Umbilical cord (tissue), 2 donors: ENCODE measurements around the gene KPRP. TPM values are rescaled to one million over a fixed set of nuclear protein-coding genes. Genes with fewer than 3 reads are reported as not detected.

Experiments
- DNase-seq: peaks from one replicate; pipeline ENCODE4 v3.0.0-alpha.2; 2015; ENCODE audit warnings: low spot score
- total RNA-seq: library from RNA; depleted of rRNA; stranded (reverse); fragments of >200 nt; gene quantifications from one replicate; pipeline ENCODE4 v1.2.3, GENCODE V29; 2014; ENCODE audit warnings: low replicate concordance; ENCODE audit not compliant: insufficient read depth

KPRP gene
- 1.7 TPM for total RNA-seq

- DNase-seq: no peak
Observed at GRCh38 chr1:152757747-152758146, at the start of gene KPRP. Gene KPRP, plus strand, starts transcription at chr1:152758025. Its CDS starts 1,564 bp downstream, at chr1:152759589.

- no peak for DNase-seq
Observed at GRCh38 chr1:152718238-152718637, 39.6 kb upstream of the KPRP start.

- no peak for DNase-seq
Observed at GRCh38 chr1:152725261-152725660, 32.6 kb upstream of the KPRP start.

- DNase-seq: no peak
Observed at GRCh38 chr1:152728986-152729385, 28.8 kb upstream of the KPRP start.

- DNase-seq: no peak
Observed at GRCh38 chr1:152735648-152736047, 22.2 kb upstream of the KPRP start.

- DNase-seq: no peak
Observed at GRCh38 chr1:152737997-152738396, 19.8 kb upstream of the KPRP start.

GRCh38 chr1:152739841-152740240 lies 18.0 kb upstream of the KPRP start:
- DNase-seq: no peak

- DNase-seq: no peak
Observed at GRCh38 chr1:152741656-152742055, 16.2 kb upstream of the KPRP start.

- no peak for DNase-seq
Observed at GRCh38 chr1:152743371-152744145, 14.3 kb upstream of the KPRP start.

- DNase-seq: no peak
Observed at GRCh38 chr1:152745289-152745704, 12.5 kb upstream of the KPRP start.

GRCh38 chr1:152745765-152746444 lies 11.9 kb upstream of the KPRP start:
- DNase-seq: no peak

- DNase-seq: no peak
Observed at GRCh38 chr1:152747831-152748230, 10.0 kb upstream of the KPRP start.

- no peak for DNase-seq
Observed at GRCh38 chr1:152752225-152752624, 5.6 kb upstream of the KPRP start.

- DNase-seq: no peak
Observed at GRCh38 chr1:152753586-152753985, 4.2 kb upstream of the KPRP start.

- no peak for DNase-seq
Observed at GRCh38 chr1:152756872-152757271, 953 bp upstream of the KPRP start.

GRCh38 chr1:152758636-152759035 lies 811 bp downstream of the KPRP start:
- peak; percentile 1 for DNase-seq

GRCh38 chr1:152759453-152760173 lies 1.8 kb downstream of the KPRP start:
- peak; percentile 29 for DNase-seq

- DNase-seq: no peak
Observed at GRCh38 chr1:152760551-152761190, 2.8 kb downstream of the KPRP start.

GRCh38 chr1:152761609-152762213 lies 3.9 kb downstream of the KPRP start:
- no peak for DNase-seq

GRCh38 chr1:152768847-152769533 lies 11.2 kb downstream of the KPRP start:
- DNase-seq: no peak

GRCh38 chr1:152770411-152770810 lies 12.6 kb downstream of the KPRP start:
- no peak for DNase-seq
